IgD-negative memory B cell (primary cell): ENCODE measurements around the gene TMEM250. TPM values are rescaled to one million over a fixed set of nuclear protein-coding genes. Genes with fewer than 3 reads are reported as not detected.

Experiments
- polyA plus RNA-seq: library from polyadenylated mRNA; unstranded; fragments of 300-500 nt; fragmentation: Illumina TruSeq; gene quantifications from one replicate; pipeline ENCODE4 v1.2.3, GENCODE V29; 2021

TMEM250 gene
- polyA plus RNA-seq, 1 donor from 2014 or later: 30.3 TPM

Other genes with a start within 250 kb of the TMEM250 start
- gene CAMSAP1, start 211.3 kb downstream of the TMEM250 start, polyA plus RNA-seq: 2.7 TPM
- 19.5 TPM for gene UBAC1, start 157.5 kb downstream of the TMEM250 start, polyA plus RNA-seq
- 0.78 TPM for gene NACC2, start 23.6 kb downstream of the TMEM250 start, polyA plus RNA-seq
- gene LHX3, start 86.3 kb upstream of the TMEM250 start, polyA plus RNA-seq: not detected
- 2.1 TPM for gene QSOX2, start 126.9 kb upstream of the TMEM250 start, polyA plus RNA-seq
- 0.15 TPM for gene CCDC187, start 185.2 kb upstream of the TMEM250 start, polyA plus RNA-seq
- gene GPSM1, start 208.7 kb upstream of the TMEM250 start, polyA plus RNA-seq: not detected
- gene DNLZ, start 244.9 kb upstream of the TMEM250 start, polyA plus RNA-seq: 78.0 TPM